Transverse colon (tissue), 4 donors: ENCODE data around the gene GCN1.

Source experiments
- CTCF ChIP-seq, 5 experiments: fragments of 200-600 bp in 3 of 5; fragments of 450-650 bp in 2 of 5; sonication (generic) in 3 of 5; IDR thresholded peaks; 1 replicate in 2 of 5; 2 replicates in 3 of 5; pipeline ENCODE4 v1.5.1; 2016 to 2017; ENCODE audit warnings: antibody characterized with exemption in 5 of 5, inconsistent platforms in 3 of 5, mild to moderate bottlenecking in 2 of 5, moderate library complexity in 1 of 5
- EP300 ChIP-seq: sonication (generic); formaldehyde crosslinking; IDR thresholded peaks from one replicate; pipeline ENCODE4 v1.6.1; 2017; ENCODE audit warnings: antibody characterized with exemption, low read depth
- POLR2A ChIP-seq: fragments of 450-650 bp; IDR thresholded peaks from one replicate; pipeline ENCODE4 v1.6.1; 2016; ENCODE audit warnings: antibody characterized with exemption, mild to moderate bottlenecking, moderate library complexity
- POLR2AphosphoS5 ChIP-seq, 3 donors: sonication (generic); formaldehyde crosslinking; IDR thresholded peaks; one replicate each; pipeline ENCODE4 v1.6.1; 2016; ENCODE audit warnings: antibody characterized with exemption in 3 of 3

DNA sequence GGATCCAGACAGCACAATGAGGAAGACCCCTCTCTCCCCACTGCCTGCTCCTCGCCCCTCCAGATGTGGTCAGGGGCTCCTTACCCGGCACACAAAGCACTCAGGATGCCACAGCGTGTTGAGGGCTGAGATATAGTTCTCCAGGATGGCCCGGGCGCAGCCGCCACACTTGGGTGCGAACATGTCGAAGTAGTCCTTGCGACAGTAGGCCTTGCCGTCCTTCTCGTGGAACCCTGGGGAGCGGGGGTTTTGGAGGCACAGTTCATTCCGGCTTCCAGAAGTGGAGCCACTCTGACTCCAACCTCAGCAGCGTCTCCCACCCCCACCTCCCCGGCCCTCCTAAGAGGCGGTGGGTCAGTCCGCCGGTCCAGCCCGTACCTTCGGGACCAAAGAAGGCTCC is 19.2 kb upstream of the GCN1 start:
- TF ChIP-seq CTCF (IDR thresholded peaks at IDR 0.05): no peak
- no peak for TF ChIP-seq POLR2AphosphoS5 (IDR thresholded peaks at IDR 0.05)
- TF ChIP-seq POLR2A: no peak
- no peak for TF ChIP-seq EP300
